HepG2 (cell line): ENCODE data around the gene TTC17. TPM values are rescaled to one million over a fixed set of nuclear protein-coding genes. Genes with fewer than 3 reads are reported as not detected.

Experiments
- AHDC1 ChIP-seq: sonication (generic); formaldehyde crosslinking; IDR thresholded peaks from 2 replicates; pipeline ENCODE4 v1.5.1; 2020; ENCODE audit warnings: mild to moderate bottlenecking, missing genetic modification reagents, borderline replicate concordance
- ATF7-NPFF ChIP-seq: sonication (generic); formaldehyde crosslinking; IDR thresholded peaks from 2 replicates; pipeline ENCODE4 v1.8.1; 2023; ENCODE audit warnings: mild to moderate bottlenecking, low read depth, missing genetic modification reagents, moderate library complexity
- ELF4 ChIP-seq: sonication (generic); formaldehyde crosslinking; IDR thresholded peaks from 2 replicates; pipeline ENCODE4 v1.5.0; 2020; ENCODE audit warnings: missing genetic modification reagents, mild to moderate bottlenecking, moderate library complexity, borderline replicate concordance
- NFYB ChIP-seq: sonication (generic); formaldehyde crosslinking; IDR thresholded peaks from 2 replicates; pipeline ENCODE4 v1.4.0; 2020; ENCODE audit warnings: missing genetic modification reagents
- PPARG ChIP-seq: conservative IDR thresholded peaks from 2 replicates; pipeline ENCODE4 v1.6.1; 2016; ENCODE audit warnings: missing biosample characterization, missing genetic modification reagents
- SOX6 ChIP-seq, 2 experiments: fragments of 450-650 bp in 1 of 2; sonication (generic) in 1 of 2; formaldehyde crosslinking in 1 of 2; IDR thresholded peaks; 2 replicates each; pipeline versions ENCODE4 v1.4.0 to v1.6.1; 2017 to 2020; ENCODE audit warnings: antibody characterized with exemption in 1 of 2, mild to moderate bottlenecking in 1 of 2, missing genetic modification reagents in 1 of 2
- SRY ChIP-seq: sonication (generic); formaldehyde crosslinking; IDR thresholded peaks from 2 replicates; pipeline ENCODE4 v1.8.0; 2022; ENCODE audit warnings: mild to moderate bottlenecking, missing genetic modification reagents
- ZBTB43 ChIP-seq: sonication (generic); formaldehyde crosslinking; conservative IDR thresholded peaks from 2 replicates; pipeline ENCODE4 v1.4.0; 2020; ENCODE audit warnings: missing genetic modification reagents
- ZBTB7A ChIP-seq: sonication (generic); formaldehyde crosslinking; IDR thresholded peaks from 2 replicates; pipeline ENCODE4 v1.8.0; 2022; ENCODE audit warnings: mild to moderate bottlenecking, missing genetic modification reagents
- ZNF296 ChIP-seq: sonication (generic); formaldehyde crosslinking; conservative IDR thresholded peaks from 2 replicates; pipeline ENCODE4 v1.5.0; 2020; ENCODE audit warnings: mild to moderate bottlenecking, missing genetic modification reagents
- ZNF317 ChIP-seq: sonication (generic); formaldehyde crosslinking; IDR thresholded peaks from 2 replicates; pipeline ENCODE4 v1.5.0; 2020; ENCODE audit warnings: mild to moderate bottlenecking, missing genetic modification reagents
- ZNF333 ChIP-seq: sonication (generic); formaldehyde crosslinking; IDR thresholded peaks from 2 replicates; pipeline ENCODE4 v1.4.0; 2020; ENCODE audit warnings: mild to moderate bottlenecking, missing genetic modification reagents, borderline replicate concordance
- ZNF33A ChIP-seq: sonication (generic); formaldehyde crosslinking; IDR thresholded peaks from 2 replicates; pipeline ENCODE4 v1.5.1; 2020; ENCODE audit warnings: missing genetic modification reagents, mild to moderate bottlenecking, moderate library complexity, borderline replicate concordance
- ZNF34 ChIP-seq: sonication (generic); formaldehyde crosslinking; IDR thresholded peaks from 2 replicates; pipeline ENCODE4 v1.4.0; 2020; ENCODE audit warnings: mild to moderate bottlenecking, missing genetic modification reagents, borderline replicate concordance
- polyA plus RNA-seq, 8 experiments: library from polyadenylated mRNA; depleted of rRNA in 3 of 8; stranded (reverse) in 7 of 8; unstranded in 1 of 8; fragments of >200 nt; fragmentation: Illumina TruSeq in 4 of 8; extraction: Trizol in 4 of 8; gene quantifications; 2 replicates each; pipeline versions ENCODE4 v1.2.1 to v1.2.3, GENCODE V29; 2011 to 2016; ENCODE audit warnings: low read depth in 4 of 8, missing spikeins in 1 of 8, mixed read lengths in 1 of 8; ENCODE audit not compliant: insufficient read depth in 1 of 8
- total RNA-seq, 5 experiments: library from RNA; depleted of rRNA; stranded (reverse); fragments of >200 nt; fragmentation: Illumina TruSeq; extraction: Trizol; gene quantifications; 2 replicates each; pipeline ENCODE4 v1.2.3, GENCODE V29; 2016; ENCODE audit warnings: low read depth in 1 of 5
- TF ChIP-seq, protein P1 (sequence below): sonication (generic); formaldehyde crosslinking; IDR thresholded peaks from 2 replicates; pipeline ENCODE4 v1.8.0; 2022; ENCODE audit warnings: missing genetic modification reagents, low read depth, mild to moderate bottlenecking, borderline replicate concordance
- TF ChIP-seq, protein P2 (sequence below): sonication (generic); formaldehyde crosslinking; IDR thresholded peaks from 2 replicates; pipeline ENCODE4 v1.9.0; 2021; ENCODE audit warnings: missing genetic modification reagents, borderline replicate concordance
- TF ChIP-seq, protein P3 (sequence below): sonication (generic); IDR thresholded peaks from 2 replicates; pipeline ENCODE4 v1.6.1; 2016; ENCODE audit warnings: low read depth, borderline replicate concordance

Gene TTC17
- total and polyA plus RNA-seq, 2 of the 13 experiments (the other 11 are each of a cell fraction or from before 2014, with no cell fraction given): 55.9 to 99.7 TPM

DNA sequence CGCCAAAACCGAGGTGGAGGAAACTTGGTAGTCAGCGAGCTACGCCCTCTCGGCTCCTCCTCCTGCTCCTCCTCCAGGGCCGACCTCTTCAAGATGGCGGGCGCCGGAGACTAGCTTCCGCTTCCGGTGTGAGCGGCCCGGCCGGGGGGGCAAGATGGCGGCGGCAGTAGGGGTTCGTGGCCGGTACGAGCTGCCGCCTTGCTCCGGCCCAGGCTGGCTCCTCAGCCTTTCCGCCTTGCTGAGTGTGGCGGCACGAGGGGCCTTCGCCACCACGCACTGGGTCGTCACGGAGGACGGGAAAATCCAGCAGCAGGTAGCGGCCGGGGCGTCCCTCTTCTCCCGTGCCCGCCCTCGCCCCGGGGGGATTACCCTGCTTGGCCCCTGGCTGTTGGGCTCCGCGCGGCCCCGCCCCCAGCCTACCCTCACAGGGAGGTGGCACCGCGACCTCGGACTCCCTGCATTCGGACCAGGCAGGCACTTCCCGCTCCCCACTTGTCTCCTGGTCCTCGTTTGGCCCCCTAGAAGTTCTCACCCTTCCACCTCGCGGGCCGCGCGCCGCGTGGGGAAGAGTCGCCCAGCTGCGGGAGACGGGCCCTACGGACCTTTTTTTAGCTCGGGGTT lies at the start of gene TTC17 (continued):
- TF ChIP-seq ZNF317 (CRISPR knock-in tag) (peak; percentile 91), ZNF34 (CRISPR knock-in tag) (peak; percentile 67; the same call in 1 of the 2 replicates), NFYB (CRISPR knock-in tag) (no peak), ZNF33A (CRISPR knock-in tag) (peak; percentile 85; the same call in 1 of the 2 replicates), ELF4 (CRISPR knock-in tag) (peak; percentile 89; the same call in 1 of the 2 replicates), ZNF333 (CRISPR knock-in tag) (peak; percentile 66; the same call in 1 of the 2 replicates), ATF7-NPFF (CRISPR knock-in tag) (peak; percentile 83), ZBTB7A (no peak), PPARG (no peak; the same call in 1 of the 2 replicates), SOX6 (IDR thresholded peaks at IDR 0.05) (no peak), SOX6 (CRISPR knock-in tag; IDR thresholded peaks at IDR 0.05) (peak; percentile 71), SRY (CRISPR knock-in tag) (no peak), AHDC1 (CRISPR knock-in tag) (no peak; the same call in 1 of the 2 replicates), ZBTB43 (CRISPR knock-in tag) (no peak), ZNF296 (CRISPR knock-in tag) (no peak; the same call in 1 of the 2 replicates)
- TF ChIP-seq, protein P1, sequence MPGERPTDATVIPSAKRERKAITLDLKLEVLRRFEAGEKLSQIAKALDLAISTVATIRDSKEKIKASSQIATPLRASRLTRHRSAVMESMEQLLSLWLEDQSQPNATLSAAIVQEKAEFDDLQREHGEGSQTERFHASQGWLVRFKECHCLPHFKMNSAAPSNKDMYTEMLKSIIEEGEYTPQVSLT: peak; percentile 48; the same call in 1 of the 2 replicates
- TF ChIP-seq, protein P2, sequence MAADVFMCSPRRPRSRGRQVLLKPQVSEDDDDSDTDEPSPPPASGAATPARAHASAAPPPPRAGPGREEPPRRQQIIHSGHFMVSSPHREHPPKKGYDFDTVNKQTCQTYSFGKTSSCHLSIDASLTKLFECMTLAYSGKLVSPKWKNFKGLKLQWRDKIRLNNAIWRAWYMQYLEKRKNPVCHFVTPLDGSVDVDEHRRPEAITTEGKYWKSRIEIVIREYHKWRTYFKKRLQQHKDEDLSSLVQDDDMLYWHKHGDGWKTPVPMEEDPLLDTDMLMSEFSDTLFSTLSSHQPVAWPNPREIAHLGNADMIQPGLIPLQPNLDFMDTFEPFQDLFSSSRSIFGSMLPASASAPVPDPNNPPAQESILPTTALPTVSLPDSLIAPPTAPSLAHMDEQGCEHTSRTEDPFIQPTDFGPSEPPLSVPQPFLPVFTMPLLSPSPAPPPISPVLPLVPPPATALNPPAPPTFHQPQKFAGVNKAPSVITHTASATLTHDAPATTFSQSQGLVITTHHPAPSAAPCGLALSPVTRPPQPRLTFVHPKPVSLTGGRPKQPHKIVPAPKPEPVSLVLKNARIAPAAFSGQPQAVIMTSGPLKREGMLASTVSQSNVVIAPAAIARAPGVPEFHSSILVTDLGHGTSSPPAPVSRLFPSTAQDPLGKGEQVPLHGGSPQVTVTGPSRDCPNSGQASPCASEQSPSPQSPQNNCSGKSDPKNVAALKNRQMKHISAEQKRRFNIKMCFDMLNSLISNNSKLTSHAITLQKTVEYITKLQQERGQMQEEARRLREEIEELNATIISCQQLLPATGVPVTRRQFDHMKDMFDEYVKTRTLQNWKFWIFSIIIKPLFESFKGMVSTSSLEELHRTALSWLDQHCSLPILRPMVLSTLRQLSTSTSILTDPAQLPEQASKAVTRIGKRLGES (CRISPR knock-in tag): no peak
- TF ChIP-seq, protein P3, sequence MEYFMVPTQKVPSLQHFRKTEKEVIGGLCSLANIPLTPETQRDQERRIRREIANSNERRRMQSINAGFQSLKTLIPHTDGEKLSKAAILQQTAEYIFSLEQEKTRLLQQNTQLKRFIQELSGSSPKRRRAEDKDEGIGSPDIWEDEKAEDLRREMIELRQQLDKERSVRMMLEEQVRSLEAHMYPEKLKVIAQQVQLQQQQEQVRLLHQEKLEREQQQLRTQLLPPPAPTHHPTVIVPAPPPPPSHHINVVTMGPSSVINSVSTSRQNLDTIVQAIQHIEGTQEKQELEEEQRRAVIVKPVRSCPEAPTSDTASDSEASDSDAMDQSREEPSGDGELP: peak; percentile 30; the same call in 1 of the 2 replicates
